ENCODE measurements around the gene NUMB.
A peak's percentile ranks its signal among the peaks of the same experiment; 100 is the strongest.

The NUMB gene

GRCh38 chr14:73463411-73463810, 5.1 kb upstream of the NUMB start:
- Histone ChIP-seq H3K79me2 (ENCODE audit: control insufficient read depth, insufficient read depth, low read length, poor library complexity) (no peaks in the 10 kb centered on the region), H3K36me3 (ENCODE audit: control insufficient read depth in 1 of 2, insufficient read depth in 2 of 2, low read length in 2 of 2) (no peaks in the 10 kb centered on the region), H3K4me1 (ENCODE audit: control insufficient read depth in 1 of 2, insufficient read depth in 2 of 2, low read length in 2 of 2) (peaks cover 2 to 3% of the 10 kb centered on the region in 2 experiments), H2AK5ac (ENCODE audit: low read length) (no peak overlapping the region), H3K4ac (ENCODE audit: low read depth, low read length) (no peak overlapping the region), H2BK12ac (ENCODE audit: low read length) (no peak overlapping the region), H3K9me3 (ENCODE audit: insufficient read depth, low read depth, low read length) (no peaks in the 10 kb centered on the region), H2AFZ (ENCODE audit: insufficient read depth, low read length, poor library complexity) (no peak overlapping the region), H3K27ac (ENCODE audit: low read depth, low read length) (no peak overlapping the region), H4K8ac (ENCODE audit: low read depth, low read length) (no peak overlapping the region), H3K79me1 (ENCODE audit: low read length) (no peaks in the 10 kb centered on the region), H4K12ac (ENCODE audit: low read depth, low read length) (no peak overlapping the region), H2BK120ac (ENCODE audit: insufficient read depth, low read length, poor library complexity) (no peak overlapping the region), H3K4me2 (ENCODE audit: low read length) (no peak overlapping the region), H3K18ac (ENCODE audit: low read length) (no peak overlapping the region), H3K4me3 (ENCODE audit: low read depth, low read length) (no peak overlapping the region), H4K91ac (ENCODE audit: low read depth, low read length) (no peak overlapping the region), H3K14ac (ENCODE audit: low read length) (no peak overlapping the region), H2BK5ac (ENCODE audit: low read depth, low read length, poor library complexity) (no peak overlapping the region), H3K9ac (ENCODE audit: low read length) (no peak overlapping the region), H3K23ac (ENCODE audit: low read length) (no peak overlapping the region), H3K27me3 (ENCODE audit: insufficient read depth, low read length) (no peaks in the 10 kb centered on the region)
- no CpG with 5 or more reads among the region's 5 CpGs for WGBS (ENCODE audit: extremely low coverage, insufficient coverage, insufficient read length)
- peak; percentile 60 to 70 for DNase-seq

- Histone ChIP-seq H3K18ac (ENCODE audit: low read length) (no peak overlapping the region), H2BK12ac (ENCODE audit: low read length) (no peak overlapping the region), H3K23ac (ENCODE audit: low read length) (no peak overlapping the region), H4K8ac (ENCODE audit: low read depth, low read length) (no peak overlapping the region), H3K14ac (ENCODE audit: low read length) (no peak overlapping the region), H3K9me3 (ENCODE audit: insufficient read depth, low read depth, low read length) (no peaks in the 10 kb centered on the region), H3K79me2 (ENCODE audit: control insufficient read depth, insufficient read depth, low read length, poor library complexity) (peaks cover 5% of the 10 kb centered on the region), H4K12ac (ENCODE audit: low read depth, low read length) (no peak overlapping the region), H2BK120ac (ENCODE audit: insufficient read depth, low read length, poor library complexity) (no peak overlapping the region), H3K9ac (ENCODE audit: low read length) (no peak overlapping the region), H2AK5ac (ENCODE audit: low read length) (no peak overlapping the region), H3K4me1 (ENCODE audit: control insufficient read depth in 1 of 2, insufficient read depth in 2 of 2, low read length in 2 of 2) (peaks cover 2 to 3% of the 10 kb centered on the region in 2 experiments), H2BK5ac (ENCODE audit: low read depth, low read length, poor library complexity) (no peak overlapping the region), H3K36me3 (ENCODE audit: control insufficient read depth in 1 of 2, insufficient read depth in 2 of 2, low read length in 2 of 2) (no peaks in the 10 kb centered on the region), H3K27ac (ENCODE audit: low read depth, low read length) (no peak overlapping the region), H3K79me1 (ENCODE audit: low read length) (peaks cover 5% of the 10 kb centered on the region), H3K27me3 (ENCODE audit: insufficient read depth, low read length) (no peaks in the 10 kb centered on the region), H3K4ac (ENCODE audit: low read depth, low read length) (no peak overlapping the region), H2AFZ (ENCODE audit: insufficient read depth, low read length, poor library complexity) (no peak overlapping the region), H3K4me2 (ENCODE audit: low read length) (no peak overlapping the region), H3K4me3 (ENCODE audit: low read depth, low read length) (no peak overlapping the region), H4K91ac (ENCODE audit: low read depth, low read length) (no peak overlapping the region)
- DNase-seq, result no peak
- no CpG with 5 or more reads among the region's 4 CpGs for WGBS (ENCODE audit: extremely low coverage, insufficient coverage, insufficient read length)
These were observed 4.5 kb upstream of the NUMB start for GRCh38 chr14:73462815-73463214.

GRCh38 chr14:73462048-73462715, 3.8 kb upstream of the NUMB start:
- no CpG with 5 or more reads among the region's 6 CpGs for WGBS (ENCODE audit: extremely low coverage, insufficient coverage, insufficient read length)

DNA sequence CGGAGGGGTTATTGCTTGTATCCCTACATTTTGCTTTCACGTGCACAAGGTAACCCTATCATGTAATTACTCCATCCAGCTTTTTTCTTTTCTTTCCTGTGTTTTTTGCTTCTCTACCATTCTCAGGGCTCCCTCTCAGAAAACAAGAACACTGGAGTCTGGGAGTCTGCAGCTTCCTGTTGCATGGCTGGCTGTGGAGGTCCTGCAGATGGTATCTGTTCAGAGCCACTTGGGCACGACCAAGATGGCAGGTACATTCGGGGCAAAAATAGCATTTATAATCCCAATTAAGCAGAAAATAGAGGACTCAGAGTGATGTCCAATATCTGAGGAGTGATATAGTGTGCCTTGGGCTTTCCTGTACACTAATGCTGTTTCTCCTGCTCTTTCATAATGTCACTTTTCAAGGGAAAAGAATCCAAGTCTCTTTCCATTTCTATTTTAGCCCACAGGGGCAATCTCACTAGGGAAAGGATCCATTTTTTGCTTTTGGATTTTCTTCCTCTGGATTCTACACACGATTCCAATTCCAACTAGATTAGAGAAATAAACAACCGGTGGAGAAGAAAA, 3.2 kb upstream of the NUMB start:
- no peak overlapping the region for H2BK12ac ChIP-seq (ENCODE audit: low read length)
- no peak overlapping the region for H3K4ac ChIP-seq (ENCODE audit: low read depth, low read length)
- H2AK5ac ChIP-seq (ENCODE audit: low read length), result no peak overlapping the region
- no peak overlapping the region for H3K18ac ChIP-seq (ENCODE audit: low read length)
- no peak overlapping the region for H2BK5ac ChIP-seq (ENCODE audit: low read depth, low read length, poor library complexity)
- H4K8ac ChIP-seq (ENCODE audit: low read depth, low read length), result no peak overlapping the region
- no peak overlapping the region for H3K14ac ChIP-seq (ENCODE audit: low read length)
- no CpG with 5 or more reads among the region's 6 CpGs for WGBS (ENCODE audit: extremely low coverage, insufficient coverage, insufficient read length)
- no peaks in the 10 kb centered on the region for H3K36me3 ChIP-seq (ENCODE audit: control insufficient read depth in 1 of 2, insufficient read depth in 2 of 2, low read length in 2 of 2)
- no peak overlapping the region for H4K12ac ChIP-seq (ENCODE audit: low read depth, low read length)
- H3K4me2 ChIP-seq (ENCODE audit: low read length), result no peak overlapping the region
- H3K4me1 ChIP-seq (ENCODE audit: control insufficient read depth in 1 of 2, insufficient read depth in 2 of 2, low read length in 2 of 2), result peaks cover 2 to 3% of the 10 kb centered on the region in 2 experiments
- no peak for DNase-seq
- H4K91ac ChIP-seq (ENCODE audit: low read depth, low read length), result no peak overlapping the region
- peaks cover 9% of the 10 kb centered on the region for H3K79me1 ChIP-seq (ENCODE audit: low read length)
- no peaks in the 10 kb centered on the region for H3K9me3 ChIP-seq (ENCODE audit: insufficient read depth, low read depth, low read length)
- H2AFZ ChIP-seq (ENCODE audit: insufficient read depth, low read length, poor library complexity), result no peak overlapping the region
- no peak overlapping the region for H2BK120ac ChIP-seq (ENCODE audit: insufficient read depth, low read length, poor library complexity)
- H3K27ac ChIP-seq (ENCODE audit: low read depth, low read length), result no peak overlapping the region
- peaks cover 12% of the 10 kb centered on the region for H3K79me2 ChIP-seq (ENCODE audit: control insufficient read depth, insufficient read depth, low read length, poor library complexity)
- H3K9ac ChIP-seq (ENCODE audit: low read length), result no peak overlapping the region
- no peaks in the 10 kb centered on the region for H3K27me3 ChIP-seq (ENCODE audit: insufficient read depth, low read length)
- H3K4me3 ChIP-seq (ENCODE audit: low read depth, low read length), result no peak overlapping the region
- no peak overlapping the region for H3K23ac ChIP-seq (ENCODE audit: low read length)

More at GRCh38 chr14:73462048-73462715, 3.8 kb upstream of the NUMB start:
- Histone ChIP-seq H4K12ac (ENCODE audit: low read depth, low read length) (no peak overlapping the region), H3K4me1 (ENCODE audit: control insufficient read depth in 1 of 2, insufficient read depth in 2 of 2, low read length in 2 of 2) (peaks cover 2 to 3% of the 10 kb centered on the region in 2 experiments), H3K4ac (ENCODE audit: low read depth, low read length) (no peak overlapping the region), H3K27me3 (ENCODE audit: insufficient read depth, low read length) (no peaks in the 10 kb centered on the region), H4K8ac (ENCODE audit: low read depth, low read length) (no peak overlapping the region), H4K91ac (ENCODE audit: low read depth, low read length) (no peak overlapping the region), H3K27ac (ENCODE audit: low read depth, low read length) (no peak overlapping the region), H2AFZ (ENCODE audit: insufficient read depth, low read length, poor library complexity) (peak overlapping the region; percentile 17), H3K79me2 (ENCODE audit: control insufficient read depth, insufficient read depth, low read length, poor library complexity) (peaks cover 10% of the 10 kb centered on the region), H3K18ac (ENCODE audit: low read length) (no peak overlapping the region), H3K9me3 (ENCODE audit: insufficient read depth, low read depth, low read length) (no peaks in the 10 kb centered on the region), H3K9ac (ENCODE audit: low read length) (no peak overlapping the region), H3K36me3 (ENCODE audit: control insufficient read depth in 1 of 2, insufficient read depth in 2 of 2, low read length in 2 of 2) (no peaks in the 10 kb centered on the region), H3K4me3 (ENCODE audit: low read depth, low read length) (no peak overlapping the region), H2BK5ac (ENCODE audit: low read depth, low read length, poor library complexity) (no peak overlapping the region), H2BK12ac (ENCODE audit: low read length) (no peak overlapping the region), H3K4me2 (ENCODE audit: low read length) (no peak overlapping the region), H3K23ac (ENCODE audit: low read length) (no peak overlapping the region), H3K14ac (ENCODE audit: low read length) (no peak overlapping the region), H2AK5ac (ENCODE audit: low read length) (no peak overlapping the region), H3K79me1 (ENCODE audit: low read length) (peaks cover 9% of the 10 kb centered on the region), H2BK120ac (ENCODE audit: insufficient read depth, low read length, poor library complexity) (no peak overlapping the region)
- no peak for DNase-seq
